Erythroblast (primary cell): ENCODE data around the gene RERE.

ENCODE experiments used
- GATA1 ChIP-seq: IDR thresholded peaks from 2 replicates; pipeline ENCODE4 v1.6.1; 2011; ENCODE audit warnings: low read depth, mild to moderate bottlenecking, control low read depth, low read length, moderate library complexity
- POLR2A ChIP-seq: IDR thresholded peaks from 2 replicates; pipeline ENCODE4 v1.6.1; 2011; ENCODE audit warnings: mild to moderate bottlenecking, low read length

DNA sequence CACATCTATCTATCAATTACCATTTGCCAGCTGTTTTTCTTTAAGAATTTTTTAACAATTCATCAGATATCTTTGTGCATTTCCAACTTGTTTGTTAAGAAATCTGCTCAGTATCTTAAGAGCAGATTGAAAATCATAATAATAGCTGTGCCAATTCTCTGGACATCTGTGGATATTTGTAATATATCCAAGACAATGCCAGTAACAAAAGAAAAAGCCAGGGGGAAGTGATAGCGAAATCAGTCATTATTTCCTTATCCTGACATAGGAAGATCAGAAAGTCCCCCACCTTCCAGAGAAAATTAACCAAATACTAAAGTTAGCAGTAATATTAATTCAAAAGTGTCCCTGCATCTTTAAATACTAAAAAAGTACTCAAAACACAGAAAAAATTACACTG is 217.1 kb downstream of the RERE start:
- TF ChIP-seq POLR2A (no peak), GATA1 (no peak)
